ENCODE data around the gene FKBP15. TPM values are rescaled to one million over a fixed set of nuclear protein-coding genes. Genes with fewer than 3 reads are reported as not detected.

The FKBP15 gene
- total RNA-seq, 3 donors from 2014 or later: 23.3 to 41.0 (median 36.8) TPM

- H3K9me3 ChIP-seq: no peaks in the 10 kb centered on the region
- peaks cover 6 to 11% of the 10 kb centered on the region in 2 donors for H3K4me1 ChIP-seq
- H3K27me3 ChIP-seq: no peaks in the 10 kb centered on the region
- no peak overlapping the region for H3K4me3 ChIP-seq
- H3K36me3 ChIP-seq: no peaks in the 10 kb centered on the region
- H3K27ac ChIP-seq: no peak overlapping the region
- intact Hi-C loops (cut with DNase I; ENCODE audit: low total_unique reads): no loop called here
- DNase-seq (ENCODE audit: low spot score in 2 of 2): no peak
- no peak for TF ChIP-seq POLR2A (IDR thresholded peaks at IDR 0.05)
- no peak for TF ChIP-seq CTCF (IDR thresholded peaks at IDR 0.05)
- no peak for TF ChIP-seq POLR2AphosphoS5 (IDR thresholded peaks at IDR 0.05)
Observed at GRCh38 chr9:113216406-113216805, 4.7 kb downstream of the FKBP15 start.

- Histone ChIP-seq H3K4me1 (peaks cover 2 to 7% of the 10 kb centered on the region in 2 donors), H3K36me3 (no peaks in the 10 kb centered on the region), H3K9me3 (no peaks in the 10 kb centered on the region), H3K27me3 (no peaks in the 10 kb centered on the region), H3K4me3 (no peak overlapping the region), H3K27ac (no peak overlapping the region)
- intact Hi-C loops (cut with DNase I; ENCODE audit: low total_unique reads): no loop called here
- no peak for DNase-seq (ENCODE audit: low spot score in 2 of 2)
- TF ChIP-seq POLR2A (IDR thresholded peaks at IDR 0.05): no peak
- TF ChIP-seq CTCF (IDR thresholded peaks at IDR 0.05): no peak
- no peak for TF ChIP-seq POLR2AphosphoS5 (IDR thresholded peaks at IDR 0.05)
Observed at GRCh38 chr9:113215132-113215531, 5.9 kb downstream of the FKBP15 start.

GRCh38 chr9:113210815-113211214, 10.3 kb downstream of the FKBP15 start:
- no peak overlapping the region for H3K27ac ChIP-seq
- no peaks in the 10 kb centered on the region for H3K36me3 ChIP-seq
- no peaks in the 10 kb centered on the region for H3K27me3 ChIP-seq
- TF ChIP-seq POLR2A (IDR thresholded peaks at IDR 0.05) (no peak), CTCF (IDR thresholded peaks at IDR 0.05) (no peak), POLR2AphosphoS5 (IDR thresholded peaks at IDR 0.05) (no peak)
- H3K4me3 ChIP-seq: no peak overlapping the region
- no peaks in the 10 kb centered on the region for H3K9me3 ChIP-seq
- H3K4me1 ChIP-seq: no peaks in the 10 kb centered on the region
- intact Hi-C loops (cut with DNase I; ENCODE audit: low total_unique reads): no loop called here
- DNase-seq (ENCODE audit: low spot score in 2 of 2): no peak

- Histone ChIP-seq H3K4me1 (no peaks in the 10 kb centered on the region), H3K36me3 (no peaks in the 10 kb centered on the region), H3K27me3 (no peaks in the 10 kb centered on the region), H3K9me3 (no peaks in the 10 kb centered on the region), H3K27ac (no peak overlapping the region), H3K4me3 (no peak overlapping the region)
- TF ChIP-seq POLR2A (IDR thresholded peaks at IDR 0.05) (no peak), POLR2AphosphoS5 (IDR thresholded peaks at IDR 0.05) (no peak), CTCF (IDR thresholded peaks at IDR 0.05) (no peak)
- intact Hi-C loops (cut with DNase I; ENCODE audit: low total_unique reads): no loop called here
- DNase-seq (ENCODE audit: low spot score in 2 of 2): no peak
Observed at GRCh38 chr9:113205861-113206260, 15.2 kb downstream of the FKBP15 start.

GRCh38 chr9:113205432-113205831, 15.6 kb downstream of the FKBP15 start:
- H3K27ac ChIP-seq: no peak overlapping the region
- H3K27me3 ChIP-seq: no peaks in the 10 kb centered on the region
- intact Hi-C loops (cut with DNase I; ENCODE audit: low total_unique reads): no loop called here
- no peaks in the 10 kb centered on the region for H3K4me1 ChIP-seq
- no peaks in the 10 kb centered on the region for H3K9me3 ChIP-seq
- no peak for DNase-seq (ENCODE audit: low spot score in 2 of 2)
- no peak overlapping the region for H3K4me3 ChIP-seq
- H3K36me3 ChIP-seq: no peaks in the 10 kb centered on the region
- TF ChIP-seq POLR2A (IDR thresholded peaks at IDR 0.05) (no peak), POLR2AphosphoS5 (IDR thresholded peaks at IDR 0.05) (no peak), CTCF (IDR thresholded peaks at IDR 0.05) (no peak)
